Stimulated activated CD8-positive, alpha-beta memory T cell treated with anti-CD3 and anti-CD28 coated beads, Interleukin-15, amount 100 ng/mL, for 48 hours (primary cell): ENCODE measurements around the gene SPARCL1.
"Not testable (repeated sequence)": the region's sequence is repeated elsewhere in the genome, so short reads cannot be mapped to it uniquely, and the experiment has no call there.

Experiments used
- DNase-seq, 2 donors: peaks; one replicate each; pipeline ENCODE4 v3.0.0-alpha.2; 2020; ENCODE audit warnings: low read depth in 2 of 2

Gene SPARCL1

GRCh38 chr4:87442889-87443288, 86.3 kb downstream of the SPARCL1 start:
- DNase-seq, result no peak

- no peak for DNase-seq
Observed at GRCh38 chr4:87433342-87433741, 95.8 kb downstream of the SPARCL1 start.

- no peak for DNase-seq
Observed at GRCh38 chr4:87430038-87430437, 99.1 kb downstream of the SPARCL1 start.

GRCh38 chr4:87428979-87429378, 100.2 kb downstream of the SPARCL1 start:
- DNase-seq, result no peak

- no peak for DNase-seq
Observed at GRCh38 chr4:87427518-87427868, 101.7 kb downstream of the SPARCL1 start.

GRCh38 chr4:87426865-87427517, 102.2 kb downstream of the SPARCL1 start:
- DNase-seq, result no peak

GRCh38 chr4:87425711-87426110, 103.5 kb downstream of the SPARCL1 start:
- DNase-seq, result no peak

GRCh38 chr4:87424099-87424543, 105.1 kb downstream of the SPARCL1 start:
- not testable (repeated sequence) for DNase-seq
